Ammon's horn (tissue), 1 donor: ENCODE results near the gene EHBP1L1.

ENCODE experiments used
- DNase-seq: peaks from one replicate; pipeline ENCODE4 v3.0.0-alpha.2; 2016; ENCODE audit warnings: low spot score

The EHBP1L1 gene

GRCh38 chr11:65575568-65576231 is at the start of gene EHBP1L1:
Gene EHBP1L1, plus strand, starts transcription at chr11:65576053. Its CDS starts 250 bp downstream, at chr11:65576303.
- no peak for DNase-seq

GRCh38 chr11:65526744-65527143 is 49.1 kb upstream of the EHBP1L1 start:
- DNase-seq: no peak

- no peak for DNase-seq
Measured at GRCh38 chr11:65528819-65529350, 47.0 kb upstream of the EHBP1L1 start.

GRCh38 chr11:65529475-65530156 is 46.2 kb upstream of the EHBP1L1 start:
- no peak for DNase-seq

- DNase-seq: no peak
Measured at GRCh38 chr11:65530157-65530496, 45.7 kb upstream of the EHBP1L1 start.

GRCh38 chr11:65532388-65533064 is 43.3 kb upstream of the EHBP1L1 start:
- no peak for DNase-seq

GRCh38 chr11:65535102-65535501 is 40.8 kb upstream of the EHBP1L1 start:
- DNase-seq: no peak

GRCh38 chr11:65536412-65537295 is 39.2 kb upstream of the EHBP1L1 start:
- DNase-seq: no peak

GRCh38 chr11:65537296-65537597 is 38.6 kb upstream of the EHBP1L1 start:
- DNase-seq: no peak

GRCh38 chr11:65537620-65538231 is 38.1 kb upstream of the EHBP1L1 start:
- no peak for DNase-seq

- no peak for DNase-seq
Measured at GRCh38 chr11:65538232-65538914, 37.5 kb upstream of the EHBP1L1 start.

- DNase-seq: no peak
Measured at GRCh38 chr11:65538915-65539743, 36.7 kb upstream of the EHBP1L1 start.

GRCh38 chr11:65539744-65540289 is 36.0 kb upstream of the EHBP1L1 start:
- no peak for DNase-seq

- DNase-seq: peak; percentile 91
Measured at GRCh38 chr11:65540290-65541092, 35.4 kb upstream of the EHBP1L1 start.

- DNase-seq: no peak
Measured at GRCh38 chr11:65541093-65541982, 34.5 kb upstream of the EHBP1L1 start.

- no peak for DNase-seq
Measured at GRCh38 chr11:65542738-65543390, 33.0 kb upstream of the EHBP1L1 start.

GRCh38 chr11:65545853-65546216 is 30.0 kb upstream of the EHBP1L1 start:
- DNase-seq: no peak
